GM21360 (cell line): ENCODE measurements around the gene SEMA5A.

Experiments used
- ATAC-seq: cut with Tn5 transposase; IDR thresholded peaks from one replicate; pipeline ENCODE4 v1.9.1; 2021; ENCODE audit warnings: mild to moderate bottlenecking, moderate library complexity; ENCODE audit not compliant: unreplicated experiment

The SEMA5A gene

GRCh38 chr5:9072701-9073100 lies 473.2 kb downstream of the SEMA5A start:
- ATAC-seq, result no peak

GRCh38 chr5:9071524-9071923 lies 474.4 kb downstream of the SEMA5A start:
- ATAC-seq, result no peak

GRCh38 chr5:9071074-9071473 lies 474.8 kb downstream of the SEMA5A start:
- no peak for ATAC-seq

- no peak for ATAC-seq
Observed at GRCh38 chr5:9069650-9070049, 476.2 kb downstream of the SEMA5A start.

- ATAC-seq, result no peak
Observed at GRCh38 chr5:9067154-9067553, 478.7 kb downstream of the SEMA5A start.

- no peak for ATAC-seq
Observed at GRCh38 chr5:9066349-9066748, 479.5 kb downstream of the SEMA5A start.

GRCh38 chr5:9063615-9064245 lies 482.1 kb downstream of the SEMA5A start:
- ATAC-seq, result no peak

- ATAC-seq, result peak; percentile 85
Observed at GRCh38 chr5:9062873-9063272, 483.0 kb downstream of the SEMA5A start.

GRCh38 chr5:9059920-9060691 lies 485.8 kb downstream of the SEMA5A start:
- ATAC-seq, result no peak

- ATAC-seq, result no peak
Observed at GRCh38 chr5:9058666-9059065, 487.2 kb downstream of the SEMA5A start.

GRCh38 chr5:9058161-9058560 lies 487.7 kb downstream of the SEMA5A start:
- no peak for ATAC-seq

GRCh38 chr5:9057406-9058000 lies 488.4 kb downstream of the SEMA5A start:
- ATAC-seq, result no peak

- no peak for ATAC-seq
Observed at GRCh38 chr5:9056046-9056445, 489.8 kb downstream of the SEMA5A start.

GRCh38 chr5:9054821-9055589 lies 490.9 kb downstream of the SEMA5A start:
- no peak for ATAC-seq

GRCh38 chr5:9054322-9054721 lies 491.6 kb downstream of the SEMA5A start:
- ATAC-seq, result no peak

GRCh38 chr5:9052421-9052820 lies 493.5 kb downstream of the SEMA5A start:
- ATAC-seq, result no peak

GRCh38 chr5:9051779-9052178 lies 494.1 kb downstream of the SEMA5A start:
- ATAC-seq, result no peak

- no peak for ATAC-seq
Observed at GRCh38 chr5:9047932-9048331, 497.9 kb downstream of the SEMA5A start.

- no peak for ATAC-seq
Observed at GRCh38 chr5:9046756-9047481, 499.0 kb downstream of the SEMA5A start.

- no peak for ATAC-seq
Observed at GRCh38 chr5:9045946-9046345, 499.9 kb downstream of the SEMA5A start.

GRCh38 chr5:9042241-9042640 lies 503.6 kb downstream of the SEMA5A start:
- no peak for ATAC-seq
